Epithelial cell of prostate (primary cell): ENCODE measurements around the gene RDM1.

Source experiments
- DNase-seq: peaks from one replicate; pipeline ENCODE4 v3.0.0-alpha.2; 2011; ENCODE audit warnings: low read depth, low spot score
- H3K27ac ChIP-seq: fragments of 450-650 bp; 2 replicates; pipeline ENCODE4 v1.5.1; 2017; ENCODE audit warnings: mild to moderate bottlenecking

The RDM1 gene

DNA sequence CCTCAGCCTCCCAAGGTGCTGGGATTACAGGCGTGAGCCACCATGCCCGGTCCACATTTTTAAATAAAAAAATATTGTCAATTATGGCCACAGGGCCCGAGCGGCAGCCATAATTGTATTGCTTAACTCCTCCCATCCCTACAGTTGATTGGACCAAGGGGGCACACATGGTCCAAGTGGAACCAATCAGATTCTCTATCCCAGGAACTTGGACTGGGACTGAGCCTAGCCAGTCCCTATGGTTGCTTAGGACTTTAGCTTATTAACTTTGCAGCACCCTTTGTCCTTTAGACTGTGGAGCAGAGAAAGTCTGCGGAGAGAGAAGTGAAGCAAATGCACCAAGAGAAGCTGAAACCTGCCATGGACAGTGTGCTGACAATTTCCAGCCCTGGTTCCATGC is 5.5 kb upstream of the RDM1 start:
- no peak overlapping the region for H3K27ac ChIP-seq
- DNase-seq: no peak

DNA sequence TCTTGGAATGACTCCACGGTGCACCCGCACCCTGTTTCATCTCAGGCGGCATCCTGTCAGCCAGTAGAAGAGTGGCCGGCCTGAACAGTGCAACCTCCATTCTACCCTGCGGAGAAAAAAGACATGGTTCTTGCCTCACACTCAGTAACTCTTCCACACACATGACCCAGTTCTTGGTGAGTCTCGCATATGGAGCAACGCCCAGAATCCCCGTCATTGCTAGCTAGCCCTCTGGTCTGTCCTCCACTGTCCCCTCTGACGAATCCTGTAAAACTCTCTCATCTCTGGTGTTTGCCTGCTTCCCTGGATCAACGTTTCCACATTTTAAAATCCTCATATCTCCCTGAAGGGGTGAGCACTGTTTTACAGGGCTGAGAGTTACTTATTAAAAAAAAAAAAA is 4.2 kb upstream of the RDM1 start:
- H3K27ac ChIP-seq: no peak overlapping the region
- DNase-seq: no peak

DNA sequence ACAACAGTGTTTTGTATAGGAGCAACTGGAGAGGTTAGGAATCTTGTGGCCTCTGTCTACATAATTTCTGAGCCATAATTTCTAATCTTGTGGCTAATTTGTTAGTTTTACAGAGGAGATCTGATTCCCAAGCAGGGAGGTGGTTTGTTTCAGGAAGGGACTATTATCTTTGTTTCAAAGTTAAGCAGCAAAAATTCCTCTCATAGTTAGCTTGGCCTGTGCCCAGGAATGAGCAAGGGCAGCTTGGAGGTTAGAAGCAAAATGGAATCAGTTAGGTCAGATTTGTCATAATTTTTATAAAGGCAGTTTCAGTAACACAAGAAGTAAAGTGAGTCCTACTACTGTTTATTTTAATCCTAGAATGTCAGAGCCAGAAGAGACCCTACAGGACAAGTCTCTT is 2.0 kb upstream of the RDM1 start:
- no peak overlapping the region for H3K27ac ChIP-seq
- DNase-seq: no peak

DNA sequence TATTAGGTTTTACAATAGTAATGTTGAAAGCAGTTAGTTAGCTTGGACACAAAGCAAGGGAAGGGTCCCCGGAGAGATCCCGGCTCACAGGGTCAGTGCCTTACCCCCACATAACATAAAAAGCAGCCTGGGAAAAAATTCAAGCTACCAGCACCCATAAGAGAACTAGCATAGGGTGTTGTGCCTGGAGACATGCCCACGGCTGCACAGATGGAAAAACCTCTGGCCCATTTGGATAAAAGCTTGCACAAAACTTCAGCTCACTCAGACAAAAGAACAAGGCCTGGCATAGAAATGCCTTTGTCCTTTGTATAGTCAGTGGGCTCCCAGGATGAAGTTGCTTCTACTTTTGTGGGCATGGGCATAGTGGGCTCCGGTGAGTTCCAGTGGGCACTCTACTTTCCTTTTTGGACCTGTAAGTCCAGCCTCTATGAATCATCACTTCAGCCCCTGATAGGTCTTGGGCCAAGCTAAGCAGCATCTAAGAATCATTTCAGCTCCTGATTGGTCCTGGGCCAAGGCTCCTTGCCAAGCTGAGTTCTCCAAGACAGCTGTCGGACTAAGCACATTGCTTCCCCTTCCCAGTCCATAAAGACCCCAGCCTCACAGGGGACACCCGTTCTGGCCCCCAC is 1.3 kb upstream of the RDM1 start:
- no peak overlapping the region for H3K27ac ChIP-seq
- DNase-seq: no peak

DNA sequence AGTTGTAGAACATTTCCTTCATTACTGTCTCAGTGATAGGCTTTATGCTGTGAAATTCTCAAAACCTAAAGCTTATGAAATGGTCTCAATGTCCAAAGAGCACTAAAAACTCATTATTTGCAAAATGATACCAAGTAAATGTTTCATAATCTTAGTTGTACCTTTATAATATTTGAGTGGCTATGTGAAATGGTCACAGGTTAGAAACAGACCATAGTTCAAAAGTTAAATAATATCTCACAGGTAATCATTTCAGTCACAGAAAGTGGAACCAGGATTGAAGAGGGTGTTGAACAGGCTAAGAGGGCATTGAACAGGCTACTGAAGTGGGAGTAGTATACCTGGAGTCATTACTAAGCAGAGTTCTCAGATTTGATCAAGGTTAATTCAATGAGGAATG is 2.9 kb downstream of the RDM1 start:
- no peak for DNase-seq
- no peak overlapping the region for H3K27ac ChIP-seq

DNA sequence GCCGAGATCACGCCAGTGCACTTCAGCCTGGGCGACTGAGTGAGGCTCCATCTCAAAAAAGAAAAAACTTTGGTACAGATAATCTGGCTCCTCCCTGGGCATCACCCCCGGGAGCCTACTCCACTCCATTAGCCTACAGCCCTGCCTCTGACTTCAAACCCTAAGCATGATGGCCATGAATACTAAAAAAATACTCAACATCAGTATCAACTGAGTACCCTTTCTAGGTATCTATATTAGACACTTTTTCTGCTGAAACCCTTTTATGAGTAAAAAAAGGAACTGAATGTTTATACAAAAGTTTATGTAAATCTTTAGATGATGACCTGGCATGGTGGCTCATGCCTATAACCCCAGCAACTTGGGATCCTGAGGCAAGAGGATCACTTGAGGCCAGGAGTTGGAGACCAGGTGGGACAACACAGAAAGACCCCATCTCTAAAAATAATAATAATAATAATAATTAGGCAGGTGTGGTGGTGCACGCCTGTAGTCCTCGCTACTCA is 6.9 kb downstream of the RDM1 start:
- DNase-seq: no peak
- no peak overlapping the region for H3K27ac ChIP-seq

DNA sequence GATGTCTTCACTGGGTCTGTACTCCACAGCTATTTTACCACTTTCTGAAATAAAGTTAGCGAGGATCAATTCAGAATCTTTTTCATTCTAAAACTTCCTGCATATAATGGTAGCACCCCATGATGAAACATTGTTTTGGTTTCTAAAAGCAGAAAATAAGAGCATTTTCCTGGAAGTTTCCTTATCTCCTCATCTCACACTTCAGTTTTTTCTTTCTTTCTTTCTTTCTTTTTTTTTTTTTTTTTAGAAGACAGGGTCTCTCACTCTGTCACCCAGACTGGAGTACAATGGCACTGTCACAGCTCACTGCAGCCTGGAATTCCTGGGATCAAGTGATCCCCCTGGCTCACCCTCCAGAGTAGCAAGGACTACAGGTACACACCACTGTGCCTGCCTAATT is 10.3 kb downstream of the RDM1 start:
- no peak overlapping the region for H3K27ac ChIP-seq
- DNase-seq: no peak

DNA sequence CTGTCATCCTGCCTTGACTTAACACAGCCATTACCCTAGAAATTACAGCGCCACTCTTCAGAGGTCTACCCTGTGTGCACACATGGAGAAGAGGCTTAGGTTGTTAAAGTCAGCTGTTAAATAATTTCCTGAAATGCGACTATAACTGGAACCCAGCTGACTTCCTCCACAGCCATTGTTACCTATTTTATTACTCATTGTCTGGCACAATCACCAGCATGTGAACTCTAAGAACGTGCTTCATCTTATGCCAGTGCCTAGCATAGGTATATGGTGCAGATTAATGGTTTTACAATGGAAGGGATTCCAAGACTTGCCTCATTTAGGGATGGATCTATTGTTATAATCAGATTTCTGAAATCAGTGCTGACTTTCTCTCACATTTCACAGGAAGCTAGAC is 11.9 kb downstream of the RDM1 start:
- no peak for DNase-seq
- no peak overlapping the region for H3K27ac ChIP-seq

DNA sequence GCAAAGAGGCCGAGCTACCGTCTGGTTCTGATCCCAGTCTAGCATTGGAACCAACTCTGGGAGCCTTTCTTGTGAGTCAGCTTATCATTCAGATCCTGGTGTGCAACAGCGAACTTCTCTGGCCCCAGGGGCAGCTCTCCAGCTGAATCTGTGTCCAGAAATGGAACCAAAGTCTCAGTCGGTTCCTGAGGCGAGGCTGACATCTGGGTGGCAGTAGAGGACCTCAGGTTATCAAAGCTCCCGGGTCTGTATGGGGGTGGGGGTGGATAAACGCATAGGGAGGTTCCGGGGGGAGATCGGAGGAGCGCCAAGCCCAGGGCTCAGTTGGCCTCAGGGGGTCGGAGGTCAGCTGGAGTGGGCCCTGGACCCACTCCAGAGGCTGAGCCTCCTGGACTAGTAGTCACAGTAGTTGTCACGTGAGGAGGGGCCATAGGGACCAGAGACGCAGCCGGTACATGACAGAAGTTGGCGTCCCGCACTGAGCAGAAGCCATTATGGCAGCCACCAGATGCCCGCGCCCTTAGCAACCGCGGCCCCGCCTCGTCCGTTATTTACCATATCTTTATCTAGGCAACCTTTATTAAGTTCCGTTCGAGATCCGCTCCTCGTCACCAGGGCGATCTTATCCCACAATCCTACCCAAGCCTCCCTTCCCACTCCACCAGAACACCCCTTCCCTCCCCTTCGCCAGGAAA is 12.9 kb downstream of the RDM1 start:
- H3K27ac ChIP-seq: no peak overlapping the region
- DNase-seq: no peak

DNA sequence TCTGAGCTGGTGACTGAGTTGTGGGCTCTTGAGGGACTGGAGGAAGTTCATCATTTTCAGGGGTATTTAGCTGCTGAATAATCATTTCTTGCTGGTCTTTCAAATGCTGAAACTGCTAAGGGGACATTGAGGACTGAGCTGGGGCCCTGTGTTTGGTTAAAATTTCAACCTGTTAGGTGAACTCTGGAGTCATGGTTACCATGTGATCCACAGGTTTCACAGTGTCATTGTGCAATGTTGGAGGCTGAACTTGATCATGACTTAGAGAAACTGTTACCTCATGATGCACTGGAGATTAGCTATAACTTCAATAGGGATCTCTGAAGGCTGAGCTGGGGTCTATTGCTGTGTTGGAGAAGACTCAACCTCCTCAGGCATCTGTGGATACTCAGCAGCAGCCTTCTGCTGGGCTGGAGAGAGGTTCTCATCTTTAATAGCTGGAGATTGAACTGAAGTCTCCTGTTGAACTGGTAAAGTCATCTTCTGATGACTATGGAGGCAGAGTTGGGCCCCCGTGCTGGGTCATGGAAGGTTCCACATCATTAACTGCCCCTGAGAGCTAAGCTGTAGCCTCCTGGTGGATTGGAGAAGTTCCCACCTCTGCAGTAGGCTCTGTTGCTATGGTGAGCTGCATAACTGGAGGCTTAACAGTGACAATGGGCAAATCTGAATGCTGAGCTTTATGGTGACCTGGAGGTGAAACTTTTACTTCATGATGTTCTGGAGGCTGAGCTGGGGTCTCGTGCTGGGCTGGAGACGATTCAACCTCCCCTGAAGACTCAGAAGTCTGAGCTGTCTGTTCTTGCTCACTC is 15.2 kb downstream of the RDM1 start:
- no peak for DNase-seq

DNA sequence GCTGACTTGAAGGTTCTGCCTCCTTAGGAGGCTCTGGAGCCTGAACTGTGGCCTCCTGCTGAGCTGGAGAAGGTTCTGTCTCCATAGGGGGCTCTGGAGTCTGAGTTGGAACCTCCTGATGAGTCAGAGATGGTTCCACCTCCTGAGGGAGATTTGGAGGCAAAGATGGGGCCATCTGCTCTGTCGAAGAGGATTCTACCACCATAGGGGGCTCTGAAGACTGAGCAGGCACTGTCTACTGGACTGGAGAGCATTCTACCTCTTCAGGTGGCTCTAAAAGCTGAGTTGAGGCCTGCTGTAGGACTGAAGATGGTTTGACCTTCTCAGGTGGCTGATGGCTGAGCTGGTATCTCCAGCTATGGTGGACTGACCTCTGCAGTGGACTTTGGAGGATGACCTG is 16.2 kb downstream of the RDM1 start:
- H3K27ac ChIP-seq: no peak overlapping the region
- no peak for DNase-seq

More for the DNA sequence above, 15.2 kb downstream of the RDM1 start:
- no peak overlapping the region for H3K27ac ChIP-seq

DNA sequence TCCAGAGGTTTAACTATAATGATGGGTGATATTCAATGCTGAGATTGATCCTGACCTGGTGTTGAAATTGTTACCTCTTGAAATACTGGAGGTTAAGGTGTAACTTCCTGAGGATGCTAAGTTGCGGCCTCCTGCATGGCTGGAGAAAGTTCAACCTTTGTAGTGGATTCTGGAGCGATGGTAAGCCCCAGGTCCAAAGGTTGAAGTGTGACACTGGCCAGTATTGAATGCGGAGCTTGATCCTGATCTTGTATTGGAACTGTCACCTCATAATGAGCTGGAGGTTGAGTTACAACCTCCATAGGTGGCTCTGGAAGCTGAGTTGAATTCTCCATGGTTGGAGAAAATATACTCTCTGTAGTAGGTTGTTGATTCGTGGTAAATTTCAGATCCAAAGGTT is 17.0 kb downstream of the RDM1 start:
- H3K27ac ChIP-seq: no peak overlapping the region
- no peak for DNase-seq

DNA sequence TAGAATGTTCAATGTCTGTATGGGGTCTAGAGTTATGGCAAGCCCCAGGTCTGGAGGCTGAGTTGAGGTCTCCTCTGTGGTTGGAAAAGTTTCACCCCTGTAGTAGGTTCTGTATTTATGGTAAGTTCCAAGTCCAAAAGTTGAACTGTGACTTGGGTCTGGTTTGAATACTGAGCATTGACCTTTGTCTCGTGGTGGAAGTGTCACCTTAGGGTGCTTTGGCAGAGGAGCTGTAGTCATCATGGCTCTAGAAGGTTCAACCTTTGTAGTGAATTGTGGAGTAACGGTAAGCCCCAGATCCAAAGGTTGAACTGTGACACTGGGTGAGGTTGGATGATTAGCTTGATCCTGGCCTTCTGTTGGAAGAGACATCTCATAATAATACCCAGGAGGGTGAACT is 17.6 kb downstream of the RDM1 start:
- DNase-seq: no peak
- no peak overlapping the region for H3K27ac ChIP-seq

DNA sequence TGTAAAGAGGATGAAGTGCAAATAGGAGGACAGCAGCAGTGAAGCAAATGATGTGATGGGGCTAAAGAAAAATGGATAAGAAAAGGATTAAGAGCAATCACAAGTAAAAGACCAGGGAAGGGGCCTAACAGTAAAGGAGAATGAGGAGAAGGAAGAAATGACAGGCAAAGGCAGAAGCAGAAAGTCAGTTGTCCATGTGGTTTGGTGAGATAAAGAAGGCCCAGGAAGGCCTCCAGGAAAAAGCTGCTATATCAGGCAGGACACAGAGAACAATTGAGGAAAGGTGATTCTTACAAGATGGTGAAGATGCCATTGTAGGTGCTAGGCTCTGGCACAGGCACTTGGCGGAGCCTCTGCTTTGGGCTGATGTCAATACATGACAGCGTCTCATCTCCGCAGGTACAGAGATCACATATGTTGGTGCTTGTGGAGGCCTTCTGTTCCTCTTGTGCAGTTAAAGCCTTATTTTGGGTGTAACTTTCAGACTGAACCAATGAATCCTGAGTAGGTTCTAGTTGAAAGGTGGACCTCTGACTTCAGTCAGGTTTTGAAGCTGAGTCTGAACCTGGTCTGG is 18.1 kb downstream of the RDM1 start:
- DNase-seq: no peak
- H3K27ac ChIP-seq: no peak overlapping the region

DNA sequence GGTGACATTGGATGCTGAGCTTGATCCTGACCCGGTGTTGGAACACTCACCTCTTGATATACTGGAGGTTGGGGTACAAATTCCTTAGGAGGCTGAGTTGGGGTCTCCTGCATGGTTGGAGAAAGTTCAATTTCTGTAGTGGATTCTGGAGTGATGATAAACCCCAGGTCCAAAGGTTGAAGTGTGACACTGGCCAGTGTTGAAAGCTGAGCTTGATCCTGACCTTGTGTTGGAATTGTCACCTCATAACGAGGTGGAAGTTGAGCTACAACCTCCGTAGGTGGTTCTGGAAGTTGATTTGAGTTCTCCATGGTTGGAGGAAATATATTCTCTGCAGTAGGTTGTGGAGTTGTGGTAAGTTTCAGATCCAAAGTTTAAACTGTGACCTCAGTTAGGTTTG is 21.2 kb downstream of the RDM1 start:
- DNase-seq: no peak

DNA sequence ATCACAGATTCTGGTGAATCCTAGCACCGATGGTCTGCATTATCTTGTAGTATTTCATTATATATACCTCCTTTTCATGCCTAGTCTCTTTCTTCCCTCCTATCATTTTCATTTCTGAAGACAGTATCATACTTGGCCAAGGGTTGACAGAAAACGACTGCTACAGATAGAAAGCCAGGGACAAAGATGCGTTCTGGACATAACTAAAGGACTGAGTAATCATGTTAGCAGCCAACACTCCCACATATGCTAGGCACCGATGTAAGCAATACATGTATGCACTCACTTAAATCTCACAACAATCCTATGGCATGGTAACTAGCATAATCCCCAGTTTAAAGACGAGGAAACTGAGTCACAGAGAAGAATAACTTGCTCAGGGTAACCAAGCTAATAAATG is 22.9 kb downstream of the RDM1 start:
- no peak for DNase-seq
- no peak overlapping the region for H3K27ac ChIP-seq

More for the DNA sequence above, 21.2 kb downstream of the RDM1 start:
- H3K27ac ChIP-seq: no peak overlapping the region

DNA sequence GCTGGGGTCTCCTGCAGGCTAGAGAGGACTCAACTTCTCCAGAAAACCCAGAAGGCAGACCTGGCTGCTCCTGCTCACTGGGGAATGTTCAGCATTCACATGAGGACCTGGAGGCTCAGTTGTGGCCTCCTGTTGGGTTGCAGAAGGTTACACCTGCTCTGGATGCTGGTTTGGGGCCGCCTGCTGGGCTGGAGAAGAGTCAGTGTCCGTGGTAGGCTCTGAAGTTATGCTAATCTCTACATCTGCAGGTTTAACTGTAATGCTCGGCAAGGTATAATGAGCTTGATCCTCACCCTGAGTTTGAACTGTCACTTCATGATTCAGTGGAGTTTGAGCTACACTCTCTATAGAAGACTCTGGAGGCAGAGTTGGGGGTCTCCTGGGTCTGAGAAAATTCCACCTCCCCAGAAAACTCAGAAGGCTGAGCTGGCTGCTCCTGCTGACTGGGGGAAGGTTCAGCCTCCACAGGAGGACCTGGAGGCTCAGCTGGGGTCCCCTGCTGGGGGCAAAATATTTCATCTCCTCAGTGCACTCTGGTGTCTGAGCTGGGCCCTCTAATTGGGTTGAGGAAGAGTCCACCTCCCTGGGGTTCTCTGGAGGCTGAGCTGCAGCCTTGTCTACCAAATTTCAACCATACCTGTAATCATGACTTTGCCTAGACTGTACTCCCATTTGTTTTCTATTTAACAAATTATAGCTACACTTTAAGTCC is 23.5 kb downstream of the RDM1 start:
- no peak overlapping the region for H3K27ac ChIP-seq
- DNase-seq: no peak

DNA sequence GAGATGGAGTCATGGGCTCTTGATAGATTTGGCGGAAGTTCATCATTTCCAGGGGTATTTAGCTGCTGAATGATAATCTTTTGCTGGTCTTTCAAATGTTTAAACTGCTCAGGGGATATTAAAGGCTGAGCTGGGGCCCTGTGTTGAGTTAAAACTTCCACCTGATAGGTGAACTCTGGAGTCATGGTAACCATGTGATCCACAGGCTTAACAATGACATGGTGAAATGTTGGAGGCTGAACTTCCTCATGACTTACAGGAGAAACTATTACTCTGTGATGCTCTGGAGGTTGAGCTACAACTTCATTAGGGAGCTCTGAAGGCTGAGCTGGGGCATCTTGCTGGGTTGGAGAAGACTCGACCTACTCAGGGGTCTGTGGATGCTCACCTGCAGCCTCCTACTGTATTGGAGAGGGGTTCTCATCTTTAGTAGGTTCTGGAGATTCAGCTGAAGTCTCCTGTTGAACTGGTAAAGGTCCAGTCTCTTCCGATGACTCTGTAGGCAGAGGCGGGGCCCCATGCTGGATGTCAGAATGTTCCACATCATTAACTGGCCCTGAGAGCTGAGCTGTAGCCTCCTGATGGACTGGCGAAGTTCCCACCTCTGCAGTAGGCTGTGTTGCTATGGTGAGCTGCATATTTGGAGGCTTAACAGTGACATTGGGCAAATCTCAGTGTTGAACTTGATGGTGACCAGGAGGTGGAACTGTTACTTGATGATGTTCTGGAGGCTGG is 24.2 kb downstream of the RDM1 start:
- no peak for DNase-seq
- H3K27ac ChIP-seq: no peak overlapping the region

DNA sequence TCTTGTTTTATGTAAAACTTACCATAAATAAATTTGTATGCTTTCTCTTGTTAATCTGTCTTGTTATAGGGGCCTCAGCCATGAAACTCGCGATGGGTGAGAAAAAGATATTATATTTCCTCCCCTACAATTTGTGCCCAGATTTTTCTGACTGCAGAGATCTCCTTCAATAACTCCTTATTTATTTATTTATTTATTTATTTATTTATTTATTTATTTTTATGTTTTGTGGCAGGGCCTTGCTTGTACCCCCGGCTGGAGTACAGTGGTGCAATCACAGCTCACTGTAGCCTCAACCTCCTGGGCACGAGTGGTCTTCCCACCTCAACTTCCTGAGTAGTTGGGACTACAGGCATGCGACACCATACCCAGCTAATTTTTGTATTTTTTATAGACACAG is 27.1 kb downstream of the RDM1 start:
- H3K27ac ChIP-seq: no peak overlapping the region
- DNase-seq: no peak
